Activated T-helper 1 cell treated with Interleukin-2 at 50 U/mL for 16 hours (primary cell): ENCODE results near the gene LBH.
"Not testable (repeated sequence)": the region's sequence is repeated elsewhere in the genome, so short reads cannot be mapped to it uniquely, and the experiment has no call there.

Experiments
- DNase-seq: peaks from one replicate; pipeline ENCODE4 v3.0.0-alpha.2; 2020; ENCODE audit warnings: low read depth

Gene LBH

DNA sequence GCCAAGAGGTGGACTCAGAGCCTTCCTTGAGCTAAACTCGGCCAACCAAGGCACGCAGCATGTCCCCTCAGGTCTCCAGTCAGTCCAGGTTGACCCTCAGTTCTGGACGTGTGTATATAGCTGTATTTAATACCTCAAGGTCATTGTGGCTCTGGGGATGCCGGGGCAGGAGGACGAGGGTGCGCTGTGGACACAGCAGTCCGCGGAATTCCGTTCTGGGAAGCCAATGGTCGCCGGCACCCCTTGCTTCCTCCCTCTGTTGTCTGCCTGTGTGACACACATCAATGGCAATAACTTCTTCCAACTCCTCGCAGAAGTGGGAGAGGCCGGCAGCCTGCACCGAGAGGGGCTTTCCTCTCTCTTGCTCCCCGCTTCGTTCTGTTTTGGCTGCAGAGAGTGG lies 27.7 kb downstream of the LBH start:
- no peak for DNase-seq

GRCh38 chr2:30259827-30260679 lies 28.7 kb downstream of the LBH start:
- no peak for DNase-seq

- no peak for DNase-seq
Measured at GRCh38 chr2:30260941-30261340, 29.6 kb downstream of the LBH start.

GRCh38 chr2:30261695-30262211 lies 30.4 kb downstream of the LBH start:
- no peak for DNase-seq

GRCh38 chr2:30262716-30263309 lies 31.5 kb downstream of the LBH start:
- DNase-seq, result no peak

DNA sequence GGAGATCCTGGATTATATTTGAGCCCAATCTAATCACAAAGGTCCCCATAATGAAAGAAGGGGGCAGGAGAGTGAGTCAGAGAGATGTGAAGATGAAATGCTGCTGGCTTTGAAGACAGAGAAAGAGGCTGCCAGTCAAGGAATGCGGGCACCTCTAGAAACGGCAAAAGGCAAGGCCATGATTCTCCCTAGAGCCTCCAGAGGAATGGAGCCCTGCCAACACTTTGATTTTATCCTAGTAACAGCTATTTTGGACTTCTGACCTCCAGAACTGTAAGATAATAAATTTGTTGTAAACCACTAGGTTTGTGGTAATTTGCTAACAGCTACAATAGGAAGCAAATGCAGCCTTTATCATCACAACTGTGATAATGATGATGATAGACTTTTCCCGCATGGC lies 32.9 kb downstream of the LBH start:
- no peak for DNase-seq

GRCh38 chr2:30265052-30266015 lies 34.0 kb downstream of the LBH start:
- no peak for DNase-seq

DNA sequence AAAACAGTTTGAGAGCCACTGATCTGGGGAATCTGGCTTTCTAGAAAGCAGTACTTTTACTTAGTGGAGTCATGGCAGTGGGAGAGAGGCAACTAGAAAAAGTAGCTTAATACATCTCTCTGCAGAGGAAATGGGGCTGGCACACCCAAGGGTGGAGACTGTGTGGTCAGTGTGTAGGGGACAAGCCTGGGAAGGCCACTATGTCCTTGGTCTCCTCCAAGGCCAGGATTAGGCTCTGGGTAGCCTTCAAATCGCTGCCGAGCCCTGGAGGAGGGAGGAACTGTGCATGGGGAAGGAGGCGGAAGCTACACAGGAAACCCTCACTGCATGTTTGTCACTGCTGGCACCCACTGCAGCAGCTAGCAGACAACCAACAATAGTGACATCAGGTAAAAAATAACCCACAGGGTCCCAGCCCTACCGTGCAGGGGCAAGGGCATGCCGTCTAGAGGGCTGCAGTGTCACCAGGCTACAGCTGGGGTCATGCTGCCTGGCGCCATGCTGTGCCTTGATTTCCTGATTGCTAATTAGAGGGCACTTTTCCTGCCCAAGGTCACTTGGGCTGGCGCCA lies 34.8 kb downstream of the LBH start:
- DNase-seq, result peak; percentile 55

DNA sequence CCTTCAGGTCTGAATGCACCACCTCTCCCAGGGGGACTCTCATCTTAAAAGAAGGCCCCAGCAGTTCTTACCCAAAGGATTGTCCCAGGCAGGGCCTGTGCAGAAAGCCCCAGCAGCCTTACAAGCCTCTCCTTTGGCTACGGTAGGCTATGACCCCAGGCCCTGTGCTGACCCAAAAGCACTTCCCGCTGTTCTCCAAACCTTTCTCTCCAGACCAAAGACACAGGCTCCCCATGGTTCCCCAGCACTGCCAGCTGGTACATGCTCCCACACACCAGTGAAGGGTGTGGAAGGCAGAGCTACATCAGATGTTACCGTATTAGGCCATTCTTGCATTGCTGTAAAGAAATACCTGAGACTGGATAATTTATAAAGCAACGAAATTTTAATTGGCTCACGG lies 35.4 kb downstream of the LBH start:
- no peak for DNase-seq

DNA sequence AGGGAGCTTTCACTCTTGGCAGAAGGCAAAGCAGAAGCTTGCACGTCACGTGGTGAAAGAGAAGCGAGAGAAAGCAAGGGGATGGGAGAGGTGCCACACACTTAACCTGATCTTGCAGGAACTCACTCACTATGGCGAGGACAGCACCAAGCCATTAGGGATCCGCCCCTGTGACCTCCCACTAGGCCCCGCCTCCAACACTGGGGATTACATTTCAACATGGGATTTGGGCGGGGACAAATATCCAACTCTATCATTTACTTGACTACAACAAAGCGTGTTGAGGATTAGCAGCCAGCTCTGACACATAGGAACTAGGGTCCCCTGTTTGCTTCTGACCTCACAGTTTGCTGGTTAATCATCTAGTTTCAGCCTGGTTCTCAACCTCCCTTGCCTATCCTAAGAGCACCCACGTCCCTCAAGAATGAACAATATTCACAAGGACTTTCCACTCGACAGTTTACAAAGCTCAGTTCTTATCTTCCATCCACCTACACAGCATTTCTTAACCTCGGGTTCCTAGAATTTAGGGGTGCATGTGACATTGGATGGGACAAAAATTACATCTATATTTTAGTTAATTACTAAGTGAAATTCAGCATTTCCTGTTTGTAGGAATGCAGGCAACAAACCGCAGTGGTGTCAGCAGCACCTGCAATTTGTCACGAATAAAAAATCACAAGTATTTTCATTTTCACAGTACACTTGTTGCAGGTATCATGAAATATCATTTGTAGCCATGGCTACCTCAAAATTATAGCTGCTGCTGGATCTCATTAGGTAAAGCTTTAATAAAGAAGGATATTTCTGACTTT lies 36.0 kb downstream of the LBH start:
- DNase-seq, result peak; percentile 21

DNA sequence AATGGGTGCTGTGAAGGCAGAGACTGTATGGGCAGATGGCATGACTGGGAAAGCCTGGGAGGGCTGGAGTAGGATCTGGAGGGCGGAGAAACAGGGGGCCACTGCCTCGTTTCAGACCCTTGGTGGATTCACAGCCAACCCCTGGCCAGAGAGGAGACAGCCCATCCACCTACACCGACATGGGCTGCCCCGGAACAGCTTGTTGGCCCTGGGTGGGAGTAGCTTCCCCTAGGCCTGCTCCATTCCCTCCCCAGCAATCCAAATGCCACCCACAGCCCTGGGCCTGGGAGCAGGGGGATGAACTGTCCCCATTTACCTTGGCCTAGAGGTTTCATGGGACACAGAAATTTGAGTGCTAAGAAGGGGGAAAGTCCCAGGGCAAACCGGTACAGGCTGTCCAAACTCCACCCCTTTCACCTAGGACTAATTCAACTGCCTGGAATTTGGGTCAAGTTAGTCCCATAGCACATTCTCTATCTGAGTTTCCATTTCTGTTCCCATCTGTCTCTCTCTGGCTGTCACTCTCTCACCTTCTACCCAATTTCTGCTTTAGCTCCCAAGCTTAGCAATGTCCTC lies 37.0 kb downstream of the LBH start:
- no peak for DNase-seq

DNA sequence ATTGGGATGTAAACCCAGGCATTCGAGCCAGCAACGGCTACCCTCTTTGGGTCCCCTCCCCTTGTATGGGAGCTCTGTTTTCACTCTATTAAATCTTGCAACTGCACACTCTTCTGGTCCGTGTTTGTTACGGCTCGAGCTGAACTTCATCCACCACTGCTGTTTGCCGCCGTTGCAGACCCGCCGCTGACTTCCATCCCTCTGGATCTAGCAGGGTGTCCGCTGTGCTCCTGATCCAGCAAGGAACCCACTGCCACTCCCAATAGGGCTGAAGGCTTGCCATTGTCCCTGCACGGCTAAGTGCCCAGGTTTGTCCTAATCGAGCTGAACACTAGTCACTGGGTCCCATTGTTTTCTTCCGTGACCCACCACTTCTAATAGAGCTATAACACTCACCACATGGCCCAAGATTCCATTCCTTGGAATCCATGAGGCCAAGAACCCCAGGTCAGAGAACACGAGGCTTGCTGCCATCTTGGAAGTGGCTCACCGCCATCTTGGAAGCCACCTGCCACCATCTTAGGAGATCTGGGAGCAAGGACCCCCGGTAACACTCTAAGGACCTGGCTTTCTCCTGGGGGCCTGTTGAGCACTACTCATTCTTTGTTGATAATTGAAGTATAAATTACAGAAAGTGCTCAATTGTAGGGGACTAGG lies 37.9 kb downstream of the LBH start:
- not testable (repeated sequence) for DNase-seq

- DNase-seq, result no peak
Measured at GRCh38 chr2:30269771-30270145, 38.4 kb downstream of the LBH start.

GRCh38 chr2:30270166-30270565 lies 38.8 kb downstream of the LBH start:
- DNase-seq, result no peak

DNA sequence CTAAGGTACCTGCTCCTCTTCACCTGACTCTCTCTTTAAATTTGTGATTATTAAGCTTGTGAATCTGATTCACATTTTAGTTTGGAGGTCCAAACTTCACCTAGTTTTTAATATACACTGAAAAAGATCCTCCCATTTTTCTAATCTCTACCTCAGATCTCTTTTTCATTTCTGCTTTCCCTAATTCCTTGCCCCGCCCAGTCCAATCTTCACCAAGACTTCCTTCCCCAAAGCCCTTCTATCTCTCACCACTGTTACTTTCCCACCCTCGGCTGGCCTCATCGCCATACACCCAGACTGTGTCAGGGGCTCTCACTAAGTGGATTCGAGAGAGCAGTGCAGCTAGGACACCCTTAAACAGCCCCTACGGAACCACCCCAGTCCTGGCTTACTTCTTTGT lies 40.0 kb downstream of the LBH start:
- DNase-seq, result no peak

DNA sequence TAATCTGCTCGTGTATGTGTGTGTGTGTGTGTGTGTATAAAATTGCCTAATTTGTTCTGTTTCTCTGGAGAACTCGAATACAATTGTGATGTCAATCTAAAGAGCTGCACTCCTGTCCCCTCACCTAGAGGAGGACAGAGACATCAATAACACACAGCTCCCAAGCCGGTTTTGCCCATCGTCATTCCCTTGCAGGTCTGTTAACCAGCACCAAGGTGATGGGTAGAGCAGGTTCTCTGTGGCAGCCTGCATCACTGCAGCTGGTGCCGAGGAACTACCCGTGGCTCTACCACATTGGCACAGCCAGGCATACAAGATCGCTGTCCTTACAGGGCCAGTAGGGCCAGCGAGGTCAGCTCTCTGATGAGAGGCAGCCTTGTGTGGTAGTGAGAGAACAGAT lies 41.0 kb downstream of the LBH start:
- no peak for DNase-seq

GRCh38 chr2:30272761-30273573 lies 41.6 kb downstream of the LBH start:
- DNase-seq, result no peak

GRCh38 chr2:30273574-30273929 lies 42.2 kb downstream of the LBH start:
- no peak for DNase-seq

DNA sequence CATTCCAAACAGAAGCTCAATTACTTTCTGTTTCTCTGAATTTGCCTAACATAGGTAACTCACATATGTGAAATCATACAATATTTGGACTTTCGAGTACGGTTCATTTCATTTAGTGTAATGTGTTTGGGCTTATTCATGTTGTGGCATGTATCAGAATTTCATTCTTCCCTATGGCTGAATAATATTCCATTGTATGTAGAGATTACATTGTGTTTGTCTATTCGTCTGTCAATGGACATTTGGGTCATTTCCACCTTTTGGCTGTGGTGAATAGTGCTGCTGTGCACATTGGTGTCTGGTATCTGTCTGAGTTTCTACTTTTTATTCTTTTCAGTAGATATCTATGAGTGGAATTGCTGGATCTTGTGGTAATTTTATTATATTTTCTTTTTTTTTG lies 43.9 kb downstream of the LBH start:
- no peak for DNase-seq
